Natural killer cell (primary cell): ENCODE results near the gene BMERB1. TPM values are rescaled to one million over a fixed set of nuclear protein-coding genes. Genes with fewer than 3 reads are reported as not detected.
"Not testable (repeated sequence)": the region's sequence is repeated elsewhere in the genome, so short reads cannot be mapped to it uniquely, and the experiment has no call there.

Experiments
- ATAC-seq, 3 donors: fragments of 150-1000 bp in 2 of 3; fragments of 200-7000 bp in 1 of 3; cut with Tn5 transposase; 1 replicate in 1 of 3; 2 replicates in 2 of 3; pipeline ENCODE4 v1.10.0; 2021; ENCODE audit warnings: mild to moderate bottlenecking in 2 of 3, moderate library complexity in 2 of 3
- DNase-seq, 2 donors: peaks; one replicate each; pipeline versions ENCODE4 v3.0.0 to v3.0.0-alpha.2; 2013 to 2021; ENCODE audit warnings: mixed read lengths in 1 of 2
- H3K27ac ChIP-seq: one replicate; pipeline ENCODE4 v1.5.1; 2013; ENCODE audit warnings: mild to moderate bottlenecking, low read length
- H3K27me3 ChIP-seq: one replicate; pipeline ENCODE4 v1.6.1; 2013; ENCODE audit warnings: low read length; ENCODE audit not compliant: control insufficient read depth, insufficient read depth
- H3K36me3 ChIP-seq: one replicate; pipeline ENCODE4 v1.6.1; 2013; ENCODE audit warnings: low read length; ENCODE audit not compliant: control insufficient read depth, insufficient read depth
- H3K4me1 ChIP-seq: one replicate; pipeline ENCODE4 v1.6.1; 2013; ENCODE audit warnings: low read length; ENCODE audit not compliant: control insufficient read depth, insufficient read depth
- H3K4me3 ChIP-seq: one replicate; pipeline ENCODE4 v1.5.1; 2013; ENCODE audit warnings: low read length
- H3K9me3 ChIP-seq: one replicate; pipeline ENCODE4 v1.6.1; 2013; ENCODE audit warnings: low read length; ENCODE audit not compliant: control insufficient read depth, insufficient read depth
- H3K27ac Mint-ChIP-seq, 2 donors: one replicate each; pipeline ENCODE4 v1.8.0; 2022; ENCODE audit warnings: mild to moderate bottlenecking in 2 of 2, mixed read lengths in 2 of 2, moderate library complexity in 1 of 2
- H3K27me3 Mint-ChIP-seq, 2 donors: one replicate each; pipeline ENCODE4 v1.8.0; 2022; ENCODE audit warnings: low read depth in 2 of 2, mixed read lengths in 2 of 2
- H3K36me3 Mint-ChIP-seq: one replicate; pipeline ENCODE4 v1.8.0; 2022; ENCODE audit warnings: mixed read lengths
- H3K4me1 Mint-ChIP-seq, 2 donors: one replicate each; pipeline ENCODE4 v1.8.0; 2022; ENCODE audit warnings: mixed read lengths in 2 of 2
- H3K4me3 Mint-ChIP-seq: one replicate; pipeline ENCODE4 v1.8.0; 2022; ENCODE audit warnings: mild to moderate bottlenecking, moderate library complexity, mixed read lengths
- H3K9me3 Mint-ChIP-seq, 2 donors: one replicate each; pipeline ENCODE4 v1.8.0; 2022; ENCODE audit warnings: mixed read lengths in 2 of 2
- CTCF ChIP-seq: fragments of 200-600 bp; IDR thresholded peaks from one replicate; pipeline ENCODE4 v1.8.0; 2022; ENCODE audit warnings: antibody characterized with exemption
- WGBS: methylation state at CpG from one replicate; pipeline ENCODE4 v1.1.7; 2013; ENCODE audit warnings: missing lambda C conversion rate; ENCODE audit not compliant: insufficient coverage; 5-methylcytosine and 5-hydroxymethylcytosine counted together
- intact Hi-C: fragments of 100-400 bp; cut with micrococcal nuclease; formaldehyde crosslinking; loops from one replicate; pipeline ENCODE4 v1.14.2; 2022
- total RNA-seq, 4 donors: library from RNA; stranded (reverse); fragments of 120-200 nt in 1 of 4; gene quantifications; one replicate each; pipeline versions ENCODE4 v1.2.3 to v1.2.4, GENCODE V29; 2013 to 2022

The BMERB1 gene
- total RNA-seq, 3 donors from 2014 or later (not counting 1 experiment from before 2014, with no cell fraction given): 3.7 to 6.7 (median 4.5) TPM

DNA sequence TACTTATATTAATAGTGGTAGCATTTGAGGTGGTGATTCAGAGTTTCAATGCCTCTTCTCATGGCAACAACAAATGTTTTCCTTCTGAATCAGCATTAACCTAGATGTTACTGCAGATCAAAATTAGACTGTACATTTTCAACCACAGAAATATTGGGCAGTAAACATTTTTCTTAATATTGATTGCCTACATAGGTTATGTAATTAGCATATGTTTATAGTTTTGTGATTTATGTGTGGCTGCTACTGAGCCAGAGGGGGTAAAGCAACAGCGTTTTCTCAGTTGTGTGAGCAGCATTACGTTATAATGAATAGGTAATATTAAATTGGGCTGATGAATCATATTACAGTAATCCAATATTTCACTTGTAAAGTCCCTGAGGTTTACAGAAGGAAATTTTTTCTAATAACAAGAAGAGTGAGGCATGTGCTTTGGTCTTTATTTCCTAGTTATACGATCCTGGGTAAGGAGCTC lies 18.8 kb upstream of the BMERB1 start:
- Histone ChIP-seq H3K4me3 (no peak overlapping the region), H3K27ac (no peak overlapping the region), H3K36me3 (no peaks in the 10 kb centered on the region), H3K4me1 (no peaks in the 10 kb centered on the region), H3K9me3 (no peaks in the 10 kb centered on the region), H3K27me3 (no peaks in the 10 kb centered on the region)
- WGBS: no CpG with 5 or more reads among the region's 3 CpGs
- no peak for TF ChIP-seq CTCF
- Mint-ChIP-seq H3K27ac (no peak overlapping the region), H3K36me3 (no peaks in the 10 kb centered on the region), H3K27me3 (peaks cover 2 to 8% of the 10 kb centered on the region in 2 donors), H3K4me3 (no peak overlapping the region), H3K9me3 (no peaks in the 10 kb centered on the region), H3K4me1 (no peaks in the 10 kb centered on the region)
- intact Hi-C loops: no loop called here
- ATAC-seq (no peak), DNase-seq (no peak)

DNA sequence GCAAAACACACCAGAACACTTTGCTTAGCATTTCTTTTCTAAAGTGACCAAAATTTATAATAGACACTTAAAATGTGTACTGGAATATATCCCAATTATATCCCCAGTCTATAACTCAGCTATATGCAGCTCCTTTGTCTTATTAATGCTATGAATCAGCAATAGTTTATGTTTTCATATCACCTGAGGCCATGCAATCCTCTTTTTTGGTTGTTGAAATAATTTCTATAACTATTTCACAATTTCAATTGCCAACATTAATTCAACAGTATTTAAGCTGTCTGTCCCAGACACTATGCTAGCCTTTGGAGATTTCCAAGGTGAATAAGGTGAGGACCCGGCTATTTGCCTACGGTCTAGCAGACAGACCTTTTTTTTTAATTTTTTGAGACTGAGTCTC lies 17.2 kb upstream of the BMERB1 start:
- ATAC-seq: no peak

DNA sequence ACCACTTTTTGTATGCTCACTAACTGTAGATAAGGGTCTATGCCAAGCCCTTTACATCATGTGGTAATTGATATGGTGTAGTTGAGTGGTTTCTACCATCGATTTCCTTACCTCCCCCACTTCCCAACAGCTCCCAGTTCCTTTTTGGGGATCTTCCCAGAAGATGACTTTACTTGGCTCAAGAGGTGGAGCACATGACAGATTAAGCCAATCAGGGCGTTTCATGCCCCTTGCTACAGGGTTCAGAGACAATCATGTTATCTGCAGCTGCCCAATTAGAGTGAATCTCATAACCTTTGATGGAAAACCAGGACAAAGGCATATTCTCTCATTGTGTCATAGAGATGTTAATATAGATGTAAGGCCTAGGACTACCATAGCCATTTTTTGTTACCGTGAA lies 16.2 kb upstream of the BMERB1 start:
- Histone ChIP-seq H3K27me3 (no peaks in the 10 kb centered on the region), H3K4me1 (no peaks in the 10 kb centered on the region), H3K4me3 (no peak overlapping the region), H3K36me3 (no peaks in the 10 kb centered on the region), H3K9me3 (no peaks in the 10 kb centered on the region), H3K27ac (no peak overlapping the region)
- Mint-ChIP-seq H3K36me3 (no peaks in the 10 kb centered on the region), H3K27ac (no peak overlapping the region), H3K27me3 (peaks cover 7 to 8% of the 10 kb centered on the region in 2 donors), H3K4me3 (no peak overlapping the region), H3K4me1 (no peaks in the 10 kb centered on the region), H3K9me3 (no peaks in the 10 kb centered on the region)
- intact Hi-C loops: no loop called here
- DNase-seq: no peak
- ATAC-seq: no peak
- WGBS: 85% methylated on average over 2 of the region's 3 CpGs
- TF ChIP-seq CTCF: no peak

More for the DNA sequence above, 17.2 kb upstream of the BMERB1 start:
- H3K9me3 ChIP-seq: no peaks in the 10 kb centered on the region
- H3K27ac ChIP-seq: no peak overlapping the region
- no peaks in the 10 kb centered on the region for H3K4me1 ChIP-seq
- intact Hi-C loops: no loop called here
- H3K4me3 ChIP-seq: no peak overlapping the region
- no peak for DNase-seq
- H3K4me1 Mint-ChIP-seq: no peaks in the 10 kb centered on the region
- no peaks in the 10 kb centered on the region for H3K9me3 Mint-ChIP-seq
- peaks cover 7 to 8% of the 10 kb centered on the region in 2 donors for H3K27me3 Mint-ChIP-seq
- H3K4me3 Mint-ChIP-seq: no peak overlapping the region
- no peak for TF ChIP-seq CTCF
- no peak overlapping the region for H3K27ac Mint-ChIP-seq
- WGBS: 89% methylated on average over 2 of the region's 2 CpGs
- no peaks in the 10 kb centered on the region for H3K27me3 ChIP-seq
- H3K36me3 ChIP-seq: no peaks in the 10 kb centered on the region
- no peaks in the 10 kb centered on the region for H3K36me3 Mint-ChIP-seq

DNA sequence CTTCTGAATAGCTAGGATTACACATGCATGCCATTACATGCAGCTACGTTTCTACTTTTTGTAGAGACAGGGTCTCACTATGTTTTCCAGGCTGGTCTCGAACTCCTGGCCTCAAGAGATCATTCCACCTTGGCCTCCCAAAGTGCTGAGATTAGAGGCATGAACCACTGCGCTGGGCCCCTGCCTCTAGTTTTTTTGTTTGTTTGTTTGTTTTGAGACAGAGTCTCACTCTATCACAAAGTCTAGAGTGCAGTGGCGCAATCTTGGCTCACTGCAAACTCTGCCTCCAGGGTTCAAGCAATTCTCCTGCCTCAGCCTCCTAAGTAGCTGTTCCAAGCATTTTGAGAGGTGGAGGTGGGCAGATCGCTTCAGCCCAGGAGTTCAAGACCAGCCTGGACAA lies 12.7 kb upstream of the BMERB1 start:
- not testable (repeated sequence) for H3K36me3 Mint-ChIP-seq, H3K9me3 ChIP-seq, H3K36me3 ChIP-seq, H3K4me3 Mint-ChIP-seq, DNase-seq, H3K27me3 ChIP-seq, H3K4me3 ChIP-seq, H3K4me1 Mint-ChIP-seq, H3K27me3 Mint-ChIP-seq, H3K9me3 Mint-ChIP-seq, H3K27ac ChIP-seq, H3K4me1 ChIP-seq, ATAC-seq, H3K27ac Mint-ChIP-seq
- intact Hi-C loops: loop anchor here (10.0 kb wide), 1 partner anchor 703 kb away; no protein-coding TSS in a partner anchor
- 82% methylated on average over 5 of the region's 5 CpGs for WGBS
